ENCODE results near the gene ALG9.

The ALG9 gene

DNA sequence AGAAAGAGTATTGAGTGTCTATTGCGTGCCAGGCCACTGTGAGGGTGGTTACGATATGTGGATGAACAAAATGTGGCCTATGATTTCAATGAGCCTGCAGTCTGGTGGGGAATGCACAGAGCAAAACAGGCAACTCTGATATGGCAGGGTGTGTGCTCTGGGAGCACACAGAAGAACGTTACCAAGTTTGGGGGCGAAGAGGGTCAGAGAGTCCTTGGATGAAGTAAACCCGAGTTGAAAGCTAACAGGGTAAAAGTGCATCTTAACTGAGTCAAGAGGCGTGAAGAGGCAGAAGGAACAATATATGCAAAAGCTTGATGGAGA, 8.2 kb upstream of the ALG9 start:
- DNase-seq (ENCODE audit: low spot score) = no peak

DNA sequence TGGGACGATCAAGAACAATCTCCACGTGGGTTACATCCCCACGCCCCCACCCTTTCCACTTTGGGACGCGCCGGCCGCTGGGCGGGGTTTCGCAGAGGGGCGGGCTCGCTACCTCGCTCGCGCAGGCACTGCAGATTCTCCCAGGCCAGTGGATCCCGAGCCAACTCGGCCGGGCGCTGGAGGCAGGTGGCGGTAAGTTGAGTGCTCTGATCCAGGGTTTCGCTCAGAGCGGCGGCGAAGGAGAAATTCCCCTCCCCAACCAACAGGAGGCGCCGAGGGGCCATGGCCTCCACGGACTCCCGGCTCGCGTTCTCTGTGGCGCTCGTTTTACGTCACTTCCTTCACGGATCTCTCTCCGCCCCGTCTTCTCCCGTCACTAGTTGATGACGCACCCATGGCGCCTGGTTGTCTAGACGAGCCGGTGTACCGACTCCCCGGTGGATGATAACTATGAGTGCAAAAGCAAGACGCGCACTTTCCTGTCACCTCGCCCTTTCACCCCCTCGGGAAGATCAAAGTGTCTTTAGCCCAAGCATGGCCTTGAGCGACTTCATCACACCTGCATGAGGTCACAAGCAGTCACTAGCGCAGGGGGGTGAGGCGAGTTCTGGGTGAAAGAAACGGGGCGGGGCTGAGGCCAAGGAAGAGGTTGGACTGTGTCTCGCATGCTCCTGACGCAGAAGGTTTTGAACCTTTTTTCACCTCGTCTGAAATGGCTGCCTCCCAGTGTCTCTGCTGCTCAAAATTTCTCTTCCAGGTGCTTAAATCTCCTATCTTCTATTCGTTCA, 7.7 kb upstream of the ALG9 start, which contains the start of the genes CFAP68 and FDXACB1:
CFAP68 (plus strand) TSS at position 693 of the 788 bp plus-strand sequence; CDS start at position 713, 20 bp downstream.
FDXACB1 (minus strand) TSS at position 317 of the 788 bp plus-strand sequence; CDS start at position 284, 33 bp downstream.
- DNase-seq (ENCODE audit: low spot score) = peak; percentile 97

DNA sequence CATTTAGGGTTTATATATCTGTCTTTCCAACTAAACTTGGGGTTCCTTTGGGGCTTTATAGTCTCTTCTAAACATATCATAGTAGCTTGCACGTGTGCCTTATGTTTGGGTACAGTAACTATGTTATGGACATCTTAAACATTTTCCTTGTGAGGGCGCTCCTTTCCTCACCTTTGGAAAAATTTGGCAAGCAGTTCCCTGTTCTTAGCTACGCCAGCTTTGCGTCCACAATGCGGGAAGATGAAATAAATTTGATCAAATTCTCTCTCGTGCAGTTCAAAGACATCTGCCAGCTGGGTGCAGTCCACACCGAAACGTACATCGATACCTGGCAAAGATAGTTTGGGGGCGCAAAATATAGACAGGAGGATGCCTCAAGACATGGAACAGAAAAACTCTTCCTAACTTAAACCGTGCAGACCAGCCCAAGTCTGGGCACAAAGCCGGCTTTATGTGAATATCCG, 7.0 kb upstream of the ALG9 start:
- no peak for DNase-seq (ENCODE audit: low spot score)

DNA sequence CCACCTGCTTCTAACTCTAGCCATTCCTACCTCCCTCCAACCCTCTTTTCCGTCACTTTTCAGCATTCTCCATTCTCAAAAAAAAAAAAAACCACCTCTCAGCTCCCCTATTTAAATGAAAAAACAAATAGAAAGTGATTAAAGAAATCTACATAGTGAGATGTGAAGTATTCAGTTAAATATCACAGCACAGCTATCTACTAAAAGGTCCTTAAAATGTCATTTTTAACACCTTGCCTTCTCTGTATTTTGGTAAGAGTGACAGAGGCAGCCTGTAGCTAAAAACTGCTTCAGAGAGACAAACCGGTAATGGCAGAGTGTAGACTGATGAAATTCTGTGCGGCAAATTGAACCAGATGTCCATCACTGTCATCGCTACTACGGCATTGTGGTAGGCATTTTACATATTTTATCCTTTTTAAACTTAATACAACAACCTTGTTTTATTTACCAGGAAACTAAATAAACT, 346 bp upstream of the ALG9 start:
- peak; percentile 15 for DNase-seq (ENCODE audit: low spot score)

DNA sequence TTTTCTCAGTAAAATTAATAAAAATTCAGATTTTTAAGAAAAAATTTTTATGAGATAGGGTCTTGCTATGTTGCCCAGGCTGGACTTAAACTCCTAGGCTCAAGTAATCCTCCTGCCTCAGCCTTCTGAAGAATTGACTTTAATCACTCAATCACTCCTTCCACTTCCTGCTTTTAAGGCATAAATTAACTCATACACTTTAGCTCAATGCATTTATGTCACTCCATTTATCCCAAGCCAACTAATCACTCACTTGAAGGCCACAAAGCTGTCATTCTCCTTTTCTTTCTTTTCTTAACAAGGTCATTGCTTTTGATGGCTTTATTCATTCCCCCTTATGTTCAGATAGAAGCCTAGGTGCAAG, 877 bp downstream of the ALG9 start:
- DNase-seq (ENCODE audit: low spot score) = no peak

DNA sequence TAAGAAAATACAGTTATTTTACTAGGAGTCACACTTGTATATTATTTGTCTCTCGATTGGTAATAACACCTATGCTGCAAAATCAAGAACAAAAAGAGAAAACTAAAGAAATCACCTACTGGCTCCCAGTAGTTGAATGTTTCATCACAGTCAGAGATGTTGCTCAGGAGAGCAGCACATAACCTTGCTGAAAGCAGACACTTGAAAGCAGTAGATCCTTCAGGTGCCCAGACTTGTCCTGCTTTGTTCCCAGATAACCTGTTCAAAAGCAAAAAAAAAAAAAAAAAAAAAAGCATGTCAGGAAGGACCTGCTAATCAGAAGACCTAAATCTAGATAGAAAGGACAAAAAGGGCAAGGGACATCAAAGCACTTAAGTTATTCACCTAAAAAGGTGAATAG, 1.3 kb downstream of the ALG9 start:
- DNase-seq (ENCODE audit: low spot score) = no peak

DNA sequence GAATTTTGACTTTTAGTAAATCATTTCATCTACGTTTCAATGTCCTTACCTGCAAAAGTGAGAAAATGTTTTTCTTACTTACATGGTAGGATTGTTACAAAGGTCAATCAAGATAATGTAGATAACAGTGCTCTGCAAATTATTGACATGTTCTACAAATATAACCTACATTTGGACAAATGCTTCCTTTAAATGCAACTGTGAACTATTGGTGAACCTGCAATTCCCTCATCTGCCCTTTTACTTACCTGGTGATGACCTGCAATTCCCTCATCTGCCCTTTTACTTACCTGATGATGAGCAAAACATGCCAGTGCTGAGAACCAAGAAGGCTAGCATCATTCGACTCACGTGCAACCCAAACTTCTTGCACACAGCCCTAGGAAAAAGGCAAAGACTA, 11.1 kb downstream of the ALG9 start:
- DNase-seq (ENCODE audit: low spot score) = no peak

DNA sequence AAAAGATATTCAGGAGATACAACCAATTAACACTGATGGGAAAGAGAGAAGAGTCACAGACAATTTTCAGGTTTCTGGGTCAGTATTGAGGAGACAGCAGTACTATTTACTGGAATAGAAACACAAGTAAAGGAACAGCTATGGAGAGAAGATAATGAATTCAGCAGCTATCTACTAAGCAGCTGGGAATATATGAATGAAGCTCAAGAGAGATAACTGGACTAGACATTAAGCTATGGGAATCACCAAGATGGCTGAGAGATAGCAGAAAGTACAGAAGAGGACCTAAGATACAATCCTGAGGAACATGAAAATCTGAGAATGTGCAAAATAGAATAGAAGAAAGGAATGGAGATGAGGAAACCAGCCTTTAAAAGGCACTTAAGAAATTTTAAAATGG, 15.9 kb downstream of the ALG9 start:
- no peak for DNase-seq (ENCODE audit: low spot score)

DNA sequence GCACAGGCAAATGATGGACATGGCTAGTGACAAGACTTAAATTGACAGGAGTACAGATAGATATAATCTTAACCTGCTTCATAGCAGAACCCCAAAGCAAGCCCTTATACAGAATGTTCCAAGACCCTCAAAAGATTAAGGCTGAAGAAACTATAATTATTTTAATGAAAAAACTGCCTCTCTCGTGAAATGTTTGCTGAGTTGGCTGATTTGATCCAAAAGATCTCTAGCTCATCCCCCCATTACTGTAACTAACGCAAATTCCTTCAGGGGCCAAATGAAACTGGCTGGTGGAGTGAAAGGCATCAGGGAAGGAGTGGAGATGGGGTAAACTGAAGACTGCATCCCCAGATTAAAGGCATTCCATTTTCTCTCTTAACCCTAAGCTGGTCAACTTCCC, 19.3 kb downstream of the ALG9 start:
- DNase-seq (ENCODE audit: low spot score) = no peak

DNA sequence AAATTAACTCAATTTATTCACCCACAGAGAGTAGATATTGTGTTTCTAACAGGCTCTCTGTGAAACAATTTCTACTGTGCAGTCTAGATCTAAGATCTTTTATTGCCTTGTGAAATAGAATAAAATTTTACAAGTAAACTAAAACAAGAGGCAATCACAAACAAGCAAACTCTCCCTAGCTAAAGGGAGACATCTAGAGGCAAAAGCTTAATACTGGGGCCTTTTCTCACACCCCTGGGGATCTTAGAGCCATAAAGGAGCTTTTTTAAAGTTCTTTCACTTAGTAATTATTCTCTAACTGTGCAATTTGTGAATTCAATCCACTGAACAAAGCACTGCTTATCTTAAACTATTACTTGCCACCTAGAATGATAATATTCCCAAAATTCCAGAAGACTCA, 19.7 kb downstream of the ALG9 start:
- DNase-seq (ENCODE audit: low spot score) = peak; percentile 45

DNA sequence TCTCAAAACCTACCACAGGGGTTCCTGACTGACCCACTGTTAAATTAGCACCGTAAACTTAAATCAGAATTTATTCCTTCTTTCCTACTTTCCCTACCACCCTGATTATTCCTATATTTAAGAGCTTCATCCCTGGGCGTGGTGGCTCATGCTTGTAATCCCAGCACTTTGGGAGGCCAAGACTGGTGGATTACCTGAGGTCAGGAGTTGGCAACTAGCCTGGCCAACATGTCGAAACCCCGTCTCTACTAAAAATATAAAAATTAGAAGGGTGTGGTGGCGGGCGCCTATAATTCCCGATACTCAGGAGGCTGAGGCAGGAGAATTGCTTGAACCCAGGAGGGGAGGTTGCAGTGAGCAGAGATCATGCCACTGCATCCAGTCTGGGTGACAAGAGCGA, 20.3 kb downstream of the ALG9 start:
- DNase-seq (ENCODE audit: low spot score) = no peak

DNA sequence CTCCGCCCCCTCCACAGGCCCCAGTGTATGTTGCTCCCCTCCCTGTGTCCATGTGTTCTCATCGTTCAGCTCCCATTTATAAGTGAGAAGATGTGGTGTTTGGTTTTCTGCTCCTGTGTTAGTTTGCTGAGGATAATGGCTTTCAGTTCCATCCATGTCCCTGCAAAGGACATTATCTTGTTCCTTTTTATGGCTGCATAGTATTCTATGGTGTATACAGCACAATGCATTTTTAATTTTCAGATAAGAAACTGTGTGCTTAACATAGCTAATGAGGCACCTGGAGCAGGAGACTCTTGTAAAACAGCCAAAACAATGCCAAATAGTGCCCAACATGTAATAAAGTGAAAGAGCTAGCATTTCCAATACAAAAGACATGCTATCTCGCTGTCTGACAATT, 21.8 kb downstream of the ALG9 start:
- no peak for DNase-seq (ENCODE audit: low spot score)

DNA sequence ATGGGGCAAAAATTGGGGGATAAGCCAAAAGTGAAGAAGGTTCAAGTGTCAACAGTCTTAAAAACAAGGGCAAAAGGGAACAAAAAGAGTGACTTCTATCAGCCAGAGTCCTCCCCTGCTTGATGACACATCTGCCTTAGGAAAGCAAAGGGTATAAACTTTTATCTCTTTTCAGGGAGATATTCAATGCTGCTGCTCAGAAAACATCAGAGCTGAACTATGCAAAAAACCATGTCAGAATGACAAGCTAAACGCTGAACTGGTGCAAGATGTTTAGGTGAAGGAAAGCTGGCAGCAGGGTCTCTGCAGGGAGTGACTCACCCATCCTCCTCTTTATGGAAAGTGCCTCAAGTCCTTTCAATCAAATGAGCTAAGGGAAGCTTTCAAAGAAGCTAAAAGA, 24.7 kb downstream of the ALG9 start:
- peak; percentile 29 for DNase-seq (ENCODE audit: low spot score)

DNA sequence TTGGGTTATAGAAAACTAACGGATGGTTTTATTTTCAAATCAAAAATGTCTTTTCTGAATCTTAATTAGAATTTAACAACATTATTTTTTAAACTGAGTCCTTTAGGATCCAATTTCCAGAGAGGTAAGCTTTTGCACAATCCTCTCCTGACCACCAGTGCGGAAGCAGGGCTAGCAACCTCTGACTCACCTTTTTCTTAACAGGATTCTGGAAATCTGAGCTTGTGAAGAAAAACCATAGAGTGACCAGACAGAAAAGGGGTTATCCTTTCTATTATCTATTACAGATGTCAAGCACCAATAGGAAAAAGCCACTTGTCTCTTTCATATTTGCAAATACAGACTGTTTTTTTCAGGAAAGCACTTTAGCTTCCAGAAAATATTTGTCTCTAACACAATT, 25.3 kb downstream of the ALG9 start:
- peak; percentile 36 for DNase-seq (ENCODE audit: low spot score)

DNA sequence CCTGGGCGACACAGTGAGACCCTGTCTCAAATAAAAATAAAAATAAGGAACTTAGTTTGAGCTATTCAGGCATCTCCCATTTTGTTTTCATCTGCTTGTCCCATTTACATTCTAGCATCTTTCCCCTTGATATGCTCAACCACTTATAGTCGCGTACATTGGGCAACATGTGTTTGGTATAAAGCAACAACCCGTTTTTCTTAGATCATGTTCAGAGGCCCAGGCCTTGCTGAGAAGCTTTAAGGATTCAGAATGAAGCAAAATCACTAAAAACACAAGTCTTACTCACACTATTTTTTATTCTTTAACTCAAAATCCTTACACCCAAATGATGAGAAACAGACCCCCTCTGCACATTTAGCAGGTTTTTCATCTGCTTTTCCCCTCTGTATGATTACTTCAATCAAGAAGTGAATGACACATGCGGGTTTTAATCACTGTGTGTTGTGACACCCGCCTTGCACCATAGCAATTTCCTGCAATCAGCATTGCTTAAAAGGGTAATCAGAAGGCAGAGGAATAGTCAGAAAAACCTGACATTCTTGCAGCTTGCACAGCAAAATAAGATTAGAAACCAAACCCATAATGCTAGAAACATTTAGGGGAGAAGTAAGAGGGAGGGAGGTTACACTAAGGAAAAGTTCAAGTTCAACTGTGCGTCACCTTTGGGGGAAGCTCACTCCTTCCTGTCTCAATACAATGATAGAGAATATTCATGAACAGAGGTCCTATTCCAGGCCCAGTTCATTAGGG, 25.9 kb downstream of the ALG9 start:
- no peak for DNase-seq (ENCODE audit: low spot score)

DNA sequence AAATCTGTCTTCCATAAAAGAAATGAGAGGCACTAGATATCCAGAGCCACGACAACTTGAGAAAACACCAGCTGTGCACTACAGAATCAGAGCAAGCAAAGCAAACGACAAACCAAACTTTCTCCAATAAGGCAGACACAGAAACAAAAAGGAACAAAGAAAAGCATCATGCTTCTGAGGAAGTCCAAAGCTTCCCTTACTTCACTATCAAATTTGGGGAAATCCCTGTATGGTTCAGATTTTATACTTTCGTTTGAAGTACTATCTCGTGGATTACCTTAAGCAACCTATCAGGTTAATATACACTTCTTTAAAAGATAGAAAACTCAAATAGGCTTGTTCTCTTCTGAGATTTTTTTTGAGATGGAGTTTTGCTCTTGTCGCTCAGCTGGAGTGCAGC, 27.7 kb downstream of the ALG9 start:
- no peak for DNase-seq (ENCODE audit: low spot score)

DNA sequence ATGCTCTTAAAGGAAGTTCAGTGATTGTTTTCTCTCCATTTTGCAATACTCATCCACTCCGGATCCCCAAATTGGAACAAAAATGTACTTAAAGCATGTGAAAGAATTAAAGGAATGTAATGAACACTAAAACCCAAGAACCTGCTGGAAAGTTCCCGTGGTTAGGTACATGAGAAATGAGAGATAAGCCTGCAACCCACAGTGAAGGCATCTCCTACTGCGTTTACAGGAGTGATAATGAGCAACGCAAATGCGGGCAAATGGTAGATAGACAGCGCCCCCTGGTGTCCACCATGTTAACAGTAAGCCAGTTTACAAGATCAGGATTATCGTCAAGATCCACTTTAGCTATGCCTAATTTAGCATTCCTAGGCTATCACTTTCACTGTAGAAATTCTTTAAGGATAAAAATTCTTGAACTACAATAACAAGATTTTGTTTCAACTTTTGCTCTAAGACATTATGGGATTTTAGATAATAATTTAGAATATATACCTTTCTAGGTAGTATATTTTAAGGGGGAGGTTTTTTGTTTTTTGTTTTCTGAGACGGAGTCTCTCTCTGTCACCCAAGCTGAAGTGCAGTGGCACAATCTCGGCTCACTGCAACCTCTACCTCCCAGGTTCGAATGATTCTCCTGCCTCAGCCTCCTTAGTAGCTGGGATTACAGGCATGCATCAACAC, 29.9 kb downstream of the ALG9 start:
- DNase-seq (ENCODE audit: low spot score) = peak; percentile 79

DNA sequence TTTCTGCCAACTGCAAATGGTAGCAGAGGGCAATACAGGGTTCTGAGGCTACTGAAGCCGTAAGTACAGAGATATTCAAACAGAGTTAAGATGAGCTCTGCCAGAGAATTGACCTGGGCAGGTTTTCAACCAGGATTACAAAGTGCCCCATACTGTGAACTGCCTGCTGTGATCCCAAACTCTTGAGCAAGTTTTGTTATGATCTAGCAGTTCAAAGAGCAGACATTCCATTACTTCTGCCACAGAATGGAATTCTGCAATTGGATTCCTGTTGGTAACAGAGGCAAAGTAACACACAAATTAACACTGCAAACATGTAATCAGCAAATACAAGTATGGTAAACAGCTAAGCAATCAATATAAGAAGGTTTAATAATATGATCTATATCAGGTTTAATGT, 31.2 kb downstream of the ALG9 start:
- peak; percentile 27 for DNase-seq (ENCODE audit: low spot score)

DNA sequence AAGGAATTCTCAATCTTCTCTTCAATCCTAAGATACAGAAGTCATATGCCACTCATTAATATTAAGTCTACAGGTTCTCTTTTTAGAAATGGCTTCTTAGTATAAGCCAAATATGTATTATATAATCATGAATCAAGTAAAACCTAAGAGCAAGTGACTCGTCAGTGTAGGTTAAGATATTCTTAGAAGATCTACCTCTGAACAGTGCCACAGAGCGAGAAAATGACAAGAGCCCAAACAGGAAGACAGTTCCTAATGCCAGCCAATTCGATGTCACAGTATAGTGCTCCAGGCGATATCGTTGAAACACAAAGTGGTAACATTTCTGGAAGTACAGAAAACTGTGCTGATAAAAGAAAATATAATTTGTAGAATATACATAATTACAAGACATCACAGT, 33.3 kb downstream of the ALG9 start:
- DNase-seq (ENCODE audit: low spot score) = no peak

DNA sequence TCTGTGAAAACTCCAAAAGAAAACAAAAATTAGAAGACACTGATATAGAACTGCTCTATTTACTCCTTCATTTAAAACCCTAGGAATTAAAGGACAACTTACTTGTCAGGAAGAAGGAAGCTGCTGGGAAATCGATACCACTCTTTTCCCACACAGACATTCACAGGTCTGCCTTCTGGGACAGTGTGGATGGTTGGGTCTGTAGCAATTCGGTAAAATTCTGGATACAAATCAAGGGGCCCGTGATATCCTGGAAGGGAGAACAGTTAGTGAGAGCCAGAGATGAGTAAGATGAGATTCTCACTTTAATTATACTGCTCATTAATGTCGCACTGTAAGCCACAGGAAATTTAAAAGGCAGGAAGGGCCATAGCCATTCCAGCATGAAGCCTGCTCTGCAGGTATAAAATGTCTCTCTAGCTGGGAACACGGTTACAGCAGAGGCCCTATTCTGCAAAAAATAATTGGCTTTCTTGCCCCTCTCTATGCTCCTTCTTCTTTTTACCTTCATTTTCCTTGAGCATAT, 34.0 kb downstream of the ALG9 start:
- no peak for DNase-seq (ENCODE audit: low spot score)

DNA sequence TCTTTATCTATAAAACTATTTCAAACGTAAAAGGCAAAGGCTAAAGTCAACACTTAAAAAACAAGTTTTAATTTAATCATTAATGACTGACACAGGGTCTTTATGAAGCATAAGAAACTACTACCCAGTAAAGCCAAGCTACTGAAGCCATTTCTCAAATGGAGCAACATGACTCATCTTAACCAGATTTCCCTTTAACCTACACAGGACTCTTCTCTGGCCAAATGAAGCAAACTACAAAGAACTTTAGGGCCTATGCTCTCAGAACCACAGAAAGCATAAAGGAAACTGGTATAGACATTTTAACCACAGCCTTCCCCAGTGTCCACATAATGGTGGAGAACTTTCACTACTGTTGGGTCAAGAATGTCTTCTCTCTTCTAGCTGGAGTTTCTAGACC, 34.7 kb downstream of the ALG9 start:
- no peak for DNase-seq (ENCODE audit: low spot score)

DNA sequence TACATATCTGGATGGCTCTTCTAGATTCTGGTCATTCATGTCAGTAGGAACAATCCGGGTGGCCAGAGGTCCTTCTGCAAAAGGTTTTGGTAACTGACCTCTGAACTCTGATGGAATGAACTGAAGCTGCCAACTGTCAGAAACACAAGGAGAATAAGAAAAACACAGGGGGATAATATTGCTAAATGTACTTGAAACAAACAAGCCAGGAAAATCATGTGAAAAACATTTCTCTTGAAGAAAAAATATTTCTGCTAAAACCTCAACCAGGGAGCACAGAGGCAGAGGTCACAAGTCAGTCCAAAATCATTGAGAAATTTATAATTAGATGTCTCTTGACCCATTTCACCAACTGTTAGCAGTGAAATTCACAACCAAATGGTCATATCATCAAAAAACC, 35.2 kb downstream of the ALG9 start:
- DNase-seq (ENCODE audit: low spot score) = no peak

DNA sequence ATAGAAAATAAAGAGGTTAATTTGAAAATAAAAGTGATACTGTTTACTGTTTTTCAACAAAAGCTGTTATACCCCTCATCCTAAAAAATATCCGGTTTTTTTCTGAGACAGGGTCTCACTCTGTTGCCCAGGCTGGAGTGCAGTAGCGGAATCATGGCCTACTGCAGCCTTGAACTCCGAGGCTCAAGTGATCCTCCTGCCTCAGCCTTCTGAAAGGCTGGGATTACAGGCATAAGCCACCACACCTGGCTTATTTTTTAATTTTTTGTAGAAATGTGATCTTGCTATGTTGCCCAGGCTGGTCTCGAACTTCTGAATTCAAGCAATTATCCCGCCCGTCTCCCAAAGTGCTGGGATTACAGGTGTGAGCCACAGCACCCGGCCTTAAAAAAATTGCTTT, 35.7 kb downstream of the ALG9 start:
- DNase-seq (ENCODE audit: low spot score) = no peak
